ENCODE data around the gene PDIA4. TPM values are rescaled to one million over a fixed set of nuclear protein-coding genes. Genes with fewer than 3 reads are reported as not detected.
A peak's percentile ranks its signal among the peaks of the same experiment; 100 is the strongest.

The PDIA4 gene, protein sequence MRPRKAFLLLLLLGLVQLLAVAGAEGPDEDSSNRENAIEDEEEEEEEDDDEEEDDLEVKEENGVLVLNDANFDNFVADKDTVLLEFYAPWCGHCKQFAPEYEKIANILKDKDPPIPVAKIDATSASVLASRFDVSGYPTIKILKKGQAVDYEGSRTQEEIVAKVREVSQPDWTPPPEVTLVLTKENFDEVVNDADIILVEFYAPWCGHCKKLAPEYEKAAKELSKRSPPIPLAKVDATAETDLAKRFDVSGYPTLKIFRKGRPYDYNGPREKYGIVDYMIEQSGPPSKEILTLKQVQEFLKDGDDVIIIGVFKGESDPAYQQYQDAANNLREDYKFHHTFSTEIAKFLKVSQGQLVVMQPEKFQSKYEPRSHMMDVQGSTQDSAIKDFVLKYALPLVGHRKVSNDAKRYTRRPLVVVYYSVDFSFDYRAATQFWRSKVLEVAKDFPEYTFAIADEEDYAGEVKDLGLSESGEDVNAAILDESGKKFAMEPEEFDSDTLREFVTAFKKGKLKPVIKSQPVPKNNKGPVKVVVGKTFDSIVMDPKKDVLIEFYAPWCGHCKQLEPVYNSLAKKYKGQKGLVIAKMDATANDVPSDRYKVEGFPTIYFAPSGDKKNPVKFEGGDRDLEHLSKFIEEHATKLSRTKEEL
- total RNA-seq (2014; rRNA removed; shearing (Covaris generic); ENCODE audit: low replicate concordance) = 71.3 and 116 TPM in 2 replicates

- Histone ChIP-seq H3K27ac (ENCODE audit: low read length) (peak within 1 kb of the TSS; percentile 82), H4K20me1 (ENCODE audit: insufficient read depth, low read depth, low read length) (peaks cover 11% of the 10 kb centered on the region; the same call in 1 of the 2 replicates), H3K9me2 (replicated peaks; ENCODE audit: insufficient read depth, low read length) (no peaks in the 10 kb centered on the region), H3K27me3 (ENCODE audit: low read length) (no peaks in the 10 kb centered on the region), H3K36me3 (ENCODE audit: insufficient read depth, low read length) (peaks cover under 1% of the 10 kb centered on the region; the same call in 1 of the 2 replicates), H3K4me3 (ENCODE audit: low read length) (peak within 1 kb of the TSS; percentile 81), H3K9me3 (ENCODE audit: low read length) (no peaks in the 10 kb centered on the region), H3K79me2 (ENCODE audit: low read length) (peaks cover 42% of the 10 kb centered on the region), H2AFZ (ENCODE audit: low read length) (no peak within 1 kb of the TSS; the same call in 1 of the 2 replicates), H3K9ac (ENCODE audit: low read length) (peak within 1 kb of the TSS; percentile 98), H3K4me1 (ENCODE audit: low read length) (peaks cover 44% of the 10 kb centered on the region), H3K4me2 (ENCODE audit: low read depth, low read length, poor library complexity, severe bottlenecking) (peak within 1 kb of the TSS; percentile 75)
- DNase-seq = peak; percentile 100
Measured at GRCh38 chr7:149028346-149029109, at the start of gene PDIA4. PDIA4 (minus strand) TSS chr7:149028505; CDS start chr7:149028408, 97 bp downstream.

DNA sequence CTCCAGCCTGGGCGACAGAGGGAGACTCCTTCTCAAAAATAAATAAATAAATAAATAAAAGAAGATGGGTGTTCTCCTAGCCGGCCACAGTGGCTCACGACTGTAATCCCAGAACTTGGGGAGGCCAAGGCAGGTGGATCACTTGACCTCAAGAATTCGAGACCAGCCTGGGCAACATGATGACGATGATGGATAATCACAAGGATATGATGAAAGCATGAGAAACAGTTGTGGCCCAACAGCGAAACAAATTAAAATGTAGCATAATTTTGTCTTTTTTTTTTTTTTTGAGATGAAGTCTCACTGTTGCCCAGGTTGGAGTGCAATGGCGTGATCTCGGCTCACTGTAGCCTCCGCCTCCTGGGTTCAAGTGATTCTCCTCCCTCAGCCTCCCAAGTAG lies 49.3 kb upstream of the PDIA4 start:
- Histone ChIP-seq H3K27ac (ENCODE audit: low read length) (no peak overlapping the region), H3K9me2 (replicated peaks; ENCODE audit: insufficient read depth, low read length) (no peaks in the 10 kb centered on the region), H3K4me1 (ENCODE audit: low read length) (no peaks in the 10 kb centered on the region), H3K27me3 (ENCODE audit: low read length) (no peaks in the 10 kb centered on the region), H3K4me2 (ENCODE audit: low read depth, low read length, poor library complexity, severe bottlenecking) (no peak overlapping the region), H3K36me3 (ENCODE audit: insufficient read depth, low read length) (0 out of 2 replicates have a peak, but pooled peaks cover 1% of the 10 kb centered on the region), H2AFZ (ENCODE audit: low read length) (no peak overlapping the region), H3K9me3 (ENCODE audit: low read length) (no peaks in the 10 kb centered on the region), H3K79me2 (ENCODE audit: low read length) (peaks cover 28% of the 10 kb centered on the region), H3K9ac (ENCODE audit: low read length) (no peak overlapping the region), H4K20me1 (ENCODE audit: insufficient read depth, low read depth, low read length) (no peaks in the 10 kb centered on the region), H3K4me3 (ENCODE audit: low read length) (no peak overlapping the region)
- no peak for DNase-seq

GRCh38 chr7:149075286-149075685 lies 47.0 kb upstream of the PDIA4 start:
- DNase-seq = no peak
- Histone ChIP-seq H3K9ac (ENCODE audit: low read length) (no peak overlapping the region), H3K27ac (ENCODE audit: low read length) (no peak overlapping the region), H3K4me3 (ENCODE audit: low read length) (no peak overlapping the region), H3K27me3 (ENCODE audit: low read length) (no peaks in the 10 kb centered on the region), H4K20me1 (ENCODE audit: insufficient read depth, low read depth, low read length) (no peaks in the 10 kb centered on the region), H3K9me3 (ENCODE audit: low read length) (no peaks in the 10 kb centered on the region), H3K9me2 (replicated peaks; ENCODE audit: insufficient read depth, low read length) (no peaks in the 10 kb centered on the region), H2AFZ (ENCODE audit: low read length) (no peak overlapping the region), H3K79me2 (ENCODE audit: low read length) (peaks cover 11% of the 10 kb centered on the region), H3K4me1 (ENCODE audit: low read length) (no peaks in the 10 kb centered on the region), H3K36me3 (ENCODE audit: insufficient read depth, low read length) (peaks cover 9% of the 10 kb centered on the region; the same call in 1 of the 2 replicates), H3K4me2 (ENCODE audit: low read depth, low read length, poor library complexity, severe bottlenecking) (no peak overlapping the region)

DNA sequence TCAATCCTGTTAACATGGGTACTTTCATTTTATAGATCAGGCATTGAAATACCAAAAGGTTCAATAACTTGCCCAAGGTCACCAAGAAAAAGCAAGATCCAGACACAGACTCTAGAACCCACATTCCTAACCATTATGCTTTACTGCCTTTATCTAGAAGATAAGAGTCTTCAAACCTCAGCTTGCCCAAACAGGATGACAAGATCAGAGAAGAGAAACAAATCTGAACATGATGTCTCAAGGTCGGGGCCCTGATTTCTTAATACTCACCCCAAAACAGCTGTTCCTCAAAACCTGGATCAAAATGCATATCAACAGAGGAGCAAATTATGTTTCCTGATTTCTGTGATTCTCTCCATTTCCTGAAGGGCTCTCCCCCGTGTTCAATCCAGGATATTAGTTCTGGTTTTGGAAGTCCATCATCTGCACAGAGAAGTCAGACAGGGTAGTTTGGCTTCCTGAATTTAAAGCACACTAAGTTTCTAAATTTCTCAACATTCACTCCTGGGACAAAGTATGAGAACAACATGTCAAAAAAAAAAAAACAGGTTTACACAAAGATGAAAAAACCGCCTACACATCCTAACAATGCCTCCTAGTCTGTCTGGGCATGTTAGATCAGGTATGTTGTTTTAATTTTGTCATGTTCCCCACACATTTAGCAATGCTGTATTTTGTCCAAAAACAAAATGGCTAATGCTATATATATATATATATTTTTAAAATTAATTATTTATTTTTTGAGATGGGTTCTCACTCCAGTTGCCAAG lies 46.0 kb upstream of the PDIA4 start:
- Histone ChIP-seq H3K9ac (ENCODE audit: low read length) (no peak overlapping the region), H3K27me3 (ENCODE audit: low read length) (no peaks in the 10 kb centered on the region), H3K27ac (ENCODE audit: low read length) (no peak overlapping the region), H3K9me2 (replicated peaks; ENCODE audit: insufficient read depth, low read length) (no peaks in the 10 kb centered on the region), H3K4me1 (ENCODE audit: low read length) (peaks cover 3% of the 10 kb centered on the region; the same call in 1 of the 2 replicates), H2AFZ (ENCODE audit: low read length) (no peak overlapping the region), H4K20me1 (ENCODE audit: insufficient read depth, low read depth, low read length) (no peaks in the 10 kb centered on the region), H3K9me3 (ENCODE audit: low read length) (no peaks in the 10 kb centered on the region), H3K79me2 (ENCODE audit: low read length) (peaks cover 7% of the 10 kb centered on the region; the same call in 1 of the 2 replicates), H3K4me2 (ENCODE audit: low read depth, low read length, poor library complexity, severe bottlenecking) (no peak overlapping the region), H3K4me3 (ENCODE audit: low read length) (no peak overlapping the region), H3K36me3 (ENCODE audit: insufficient read depth, low read length) (peaks cover 13% of the 10 kb centered on the region; the same call in 1 of the 2 replicates)
- DNase-seq = no peak

DNA sequence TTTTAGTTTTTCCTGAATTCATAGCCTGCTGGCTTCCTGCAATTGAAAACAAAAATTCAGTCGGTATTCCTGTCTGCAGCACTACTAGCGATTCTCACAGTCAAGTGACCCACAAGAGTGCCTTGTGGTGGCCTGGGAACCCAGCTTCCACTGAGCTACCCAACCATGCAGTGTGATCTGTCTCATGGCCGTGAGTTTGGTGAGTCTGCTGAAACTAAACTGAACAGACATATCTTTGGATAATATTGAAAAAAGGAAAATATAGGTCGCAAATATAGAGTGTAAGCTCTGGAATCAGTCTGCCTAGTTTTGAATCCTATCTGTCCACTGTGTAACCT lies 44.1 kb upstream of the PDIA4 start:
- Histone ChIP-seq H3K4me3 (ENCODE audit: low read length) (no peak overlapping the region), H3K4me1 (ENCODE audit: low read length) (peaks cover 3% of the 10 kb centered on the region; the same call in 1 of the 2 replicates), H3K9me2 (replicated peaks; ENCODE audit: insufficient read depth, low read length) (no peaks in the 10 kb centered on the region), H4K20me1 (ENCODE audit: insufficient read depth, low read depth, low read length) (no peaks in the 10 kb centered on the region), H3K27ac (ENCODE audit: low read length) (no peak overlapping the region), H3K9ac (ENCODE audit: low read length) (no peak overlapping the region), H3K9me3 (ENCODE audit: low read length) (no peaks in the 10 kb centered on the region), H3K36me3 (ENCODE audit: insufficient read depth, low read length) (peaks cover 16% of the 10 kb centered on the region; the same call in 1 of the 2 replicates), H3K79me2 (ENCODE audit: low read length) (peaks cover 7% of the 10 kb centered on the region; the same call in 1 of the 2 replicates), H3K27me3 (ENCODE audit: low read length) (no peaks in the 10 kb centered on the region), H2AFZ (ENCODE audit: low read length) (no peak overlapping the region), H3K4me2 (ENCODE audit: low read depth, low read length, poor library complexity, severe bottlenecking) (no peak overlapping the region)
- no peak for DNase-seq

DNA sequence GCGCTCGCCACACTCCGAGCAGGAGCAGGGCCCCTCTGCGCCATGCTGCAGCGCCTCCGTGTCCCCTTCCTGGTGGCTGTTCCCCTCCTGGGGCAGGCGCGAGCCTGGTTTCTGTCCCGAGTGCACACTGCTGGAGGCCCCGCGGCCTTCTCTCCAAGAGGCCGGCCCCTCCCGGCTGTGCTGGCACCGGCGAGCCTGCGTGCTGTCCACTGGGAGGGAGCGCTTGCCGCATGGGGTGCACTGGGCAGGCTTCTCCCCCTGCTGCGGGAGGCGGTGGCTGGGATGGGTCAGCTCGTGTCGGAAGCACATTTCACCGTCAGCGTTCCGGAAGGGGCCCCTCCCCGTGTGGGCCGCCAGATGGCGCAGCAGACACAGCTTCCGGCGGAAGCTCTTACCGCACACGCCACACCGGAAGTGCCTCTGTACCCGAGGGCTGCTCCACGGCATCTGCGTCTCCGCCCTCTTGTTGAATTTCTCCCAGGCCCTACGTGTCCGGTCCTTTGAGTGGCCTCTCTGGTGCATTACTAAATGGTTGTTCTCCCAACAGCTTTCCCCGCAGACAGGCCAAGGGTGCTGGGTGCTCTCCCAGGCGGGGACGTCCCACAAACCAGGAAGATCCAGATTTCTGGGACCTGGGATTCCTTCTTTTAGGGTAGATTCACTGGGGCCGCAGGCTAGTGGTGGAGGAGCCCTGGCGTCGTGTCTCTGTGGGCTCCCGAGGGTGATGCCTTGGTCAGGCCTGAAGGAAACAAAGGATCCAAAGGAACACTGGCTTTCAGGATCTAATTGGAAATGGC lies 43.5 kb upstream of the PDIA4 start:
- H3K4me1 ChIP-seq (ENCODE audit: low read length) = peaks cover 3% of the 10 kb centered on the region; the same call in 1 of the 2 replicates
- H3K27ac ChIP-seq (ENCODE audit: low read length) = no peak overlapping the region
- H3K9me3 ChIP-seq (ENCODE audit: low read length) = no peaks in the 10 kb centered on the region
- no peaks in the 10 kb centered on the region for H3K27me3 ChIP-seq (ENCODE audit: low read length)
- H2AFZ ChIP-seq (ENCODE audit: low read length) = no peak overlapping the region
- H3K9ac ChIP-seq (ENCODE audit: low read length) = no peak overlapping the region
- no peaks in the 10 kb centered on the region for H4K20me1 ChIP-seq (ENCODE audit: insufficient read depth, low read depth, low read length)
- no peak overlapping the region for H3K4me2 ChIP-seq (ENCODE audit: low read depth, low read length, poor library complexity, severe bottlenecking)
- H3K79me2 ChIP-seq (ENCODE audit: low read length) = peaks cover 5% of the 10 kb centered on the region; the same call in 1 of the 2 replicates
- DNase-seq = no peak
- no peaks in the 10 kb centered on the region for H3K9me2 ChIP-seq (replicated peaks; ENCODE audit: insufficient read depth, low read length)
- no peak overlapping the region for H3K4me3 ChIP-seq (ENCODE audit: low read length)
- peaks cover 16% of the 10 kb centered on the region; the same call in 1 of the 2 replicates for H3K36me3 ChIP-seq (ENCODE audit: insufficient read depth, low read length)

- no peaks in the 10 kb centered on the region for H3K9me2 ChIP-seq (replicated peaks; ENCODE audit: insufficient read depth, low read length)
- H3K4me3 ChIP-seq (ENCODE audit: low read length) = no peak overlapping the region
- H3K79me2 ChIP-seq (ENCODE audit: low read length) = peaks cover 3% of the 10 kb centered on the region; the same call in 1 of the 2 replicates
- no peak overlapping the region for H3K27ac ChIP-seq (ENCODE audit: low read length)
- no peak overlapping the region for H3K4me2 ChIP-seq (ENCODE audit: low read depth, low read length, poor library complexity, severe bottlenecking)
- H4K20me1 ChIP-seq (ENCODE audit: insufficient read depth, low read depth, low read length) = no peaks in the 10 kb centered on the region
- H2AFZ ChIP-seq (ENCODE audit: low read length) = no peak overlapping the region
- no peaks in the 10 kb centered on the region for H3K27me3 ChIP-seq (ENCODE audit: low read length)
- H3K36me3 ChIP-seq (ENCODE audit: insufficient read depth, low read length) = peaks cover 16% of the 10 kb centered on the region; the same call in 1 of the 2 replicates
- peaks cover 3% of the 10 kb centered on the region; the same call in 1 of the 2 replicates for H3K4me1 ChIP-seq (ENCODE audit: low read length)
- no peaks in the 10 kb centered on the region for H3K9me3 ChIP-seq (ENCODE audit: low read length)
- no peak for DNase-seq
- no peak overlapping the region for H3K9ac ChIP-seq (ENCODE audit: low read length)
Measured at GRCh38 chr7:149071182-149071635, 42.9 kb upstream of the PDIA4 start.

Measured in Karpas-422 (cell line).